Caco-2 (cell line): Measurements from ENCODE around the gene GPC5. TPM values are rescaled to one million over a fixed set of nuclear protein-coding genes. Genes with fewer than 3 reads are reported as not detected.

Experiments
- BruUV-seq: library from RNA; stranded (reverse); fragments of 400-500 nt; replicated peaks from 2 replicates; lab custom pipeline; 2021; lab: Mats Ljungman, UMichigan
- CTCF ChIA-PET: fragments of 300-600 bp; sonication (Branson Sonifier 250); formaldehyde crosslinking; loops from one replicate; lab custom pipeline; 2022; ENCODE audit warnings: antibody characterized with exemption; lab: Charles Lee
- POLR2A ChIA-PET: fragments of 300-600 bp; sonication (Branson Sonifier 250); formaldehyde crosslinking; loops from one replicate; lab custom pipeline; 2022; ENCODE audit warnings: antibody characterized with exemption; lab: Charles Lee
- DNase-seq, 2 experiments: peaks; one replicate each; pipeline versions ENCODE4 v3.0.0 to v3.0.0-alpha.2; 2020 to 2022
- H3K27me3 ChIP-seq: replicated peaks from 2 replicates; pipeline ENCODE4 v1.6.0; 2011; ENCODE audit warnings: low read length; ENCODE audit not compliant: control insufficient read depth, insufficient read depth
- H3K36me3 ChIP-seq: 2 replicates; pipeline ENCODE4 v1.5.1; 2011; ENCODE audit warnings: low read length; ENCODE audit not compliant: control insufficient read depth, insufficient read depth
- H3K4me1 ChIP-seq: fragments of 250-450 bp; sonication (Bioruptor Pico); 2 replicates; pipeline ENCODE4 v1.5.1; 2020; ENCODE audit warnings: mild to moderate bottlenecking
- H3K4me3 ChIP-seq: 2 replicates; pipeline ENCODE4 v1.5.1; 2011; ENCODE audit warnings: low read depth, mild to moderate bottlenecking, control low read depth, low read length
- H3K9me3 ChIP-seq: fragments of 250-450 bp; sonication (Bioruptor Pico); 2 replicates; pipeline ENCODE4 v1.5.1; 2020; ENCODE audit warnings: mild to moderate bottlenecking, moderate library complexity
- H3K27ac Mint-ChIP-seq: one replicate; pipeline ENCODE4 v1.8.0; 2022; ENCODE audit warnings: mixed read lengths; ENCODE audit not compliant: unreplicated experiment
- H3K27me3 Mint-ChIP-seq: one replicate; pipeline ENCODE4 v1.8.0; 2022; ENCODE audit warnings: mixed read lengths; ENCODE audit not compliant: insufficient read depth, unreplicated experiment
- H3K36me3 Mint-ChIP-seq: one replicate; pipeline ENCODE4 v1.8.0; 2022; ENCODE audit warnings: mild to moderate bottlenecking, mixed read lengths; ENCODE audit not compliant: insufficient read depth, unreplicated experiment
- H3K4me1 Mint-ChIP-seq: one replicate; pipeline ENCODE4 v1.8.0; 2022; ENCODE audit warnings: low read depth, mixed read lengths; ENCODE audit not compliant: unreplicated experiment
- H3K4me3 Mint-ChIP-seq: one replicate; pipeline ENCODE4 v1.8.0; 2022; ENCODE audit warnings: mild to moderate bottlenecking, moderate library complexity, mixed read lengths; ENCODE audit not compliant: unreplicated experiment
- H3K9me3 Mint-ChIP-seq: one replicate; pipeline ENCODE4 v1.8.0; 2022; ENCODE audit warnings: mixed read lengths; ENCODE audit not compliant: unreplicated experiment
- intact Hi-C: fragments of 100-400 bp; cut with micrococcal nuclease; formaldehyde crosslinking; loops from one replicate; pipeline ENCODE4 v1.10.0; 2022; ENCODE audit not compliant: unreplicated experiment
- total RNA-seq: library from RNA; stranded (reverse); gene quantifications from 2 replicates; pipeline ENCODE4 v1.2.3, GENCODE V29; 2022
- TF ChIP-seq, protein P1 (sequence below), 2 experiments: fragments of 200-600 bp in 1 of 2; IDR thresholded peaks; 1 replicate in 1 of 2; 2 replicates in 1 of 2; pipeline versions ENCODE4 v1.5.1 to v1.8.0; 2011 to 2022; ENCODE audit warnings: antibody characterized with exemption in 1 of 2, control low read depth in 1 of 2, inconsistent platforms in 1 of 2, low read depth in 1 of 2, low read length in 1 of 2, mild to moderate bottlenecking in 1 of 2, moderate library complexity in 1 of 2; ENCODE audit not compliant: insufficient read depth in 1 of 2, severe bottlenecking in 1 of 2, unreplicated experiment in 1 of 2

GPC5 gene
- total RNA-seq, 1 experiment from 2014 or later: 4.1 TPM

DNA sequence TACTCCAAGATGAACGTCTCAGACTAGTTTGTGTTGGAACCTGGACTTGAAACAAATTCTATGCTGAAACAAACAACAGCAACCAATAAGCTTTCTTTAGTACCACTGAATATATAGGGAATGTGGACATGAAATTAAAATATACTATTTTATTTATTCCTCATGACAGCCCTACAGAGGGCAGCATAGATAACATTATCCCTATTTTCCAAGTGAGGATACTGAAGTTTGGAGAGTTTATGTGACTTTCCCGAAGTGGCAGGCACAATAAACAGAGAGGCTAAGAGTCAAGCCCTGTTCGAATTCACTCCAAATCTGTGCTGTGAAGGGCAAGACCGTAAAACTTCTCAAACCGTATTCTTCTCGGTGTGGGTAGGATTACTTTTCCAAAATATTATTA, 1318.3 kb downstream of the GPC5 start:
- no peak for DNase-seq
- BruUV-seq: no TSS peak
- Mint-ChIP-seq H3K27me3 (no peaks in the 10 kb centered on the region), H3K9me3 (no peaks in the 10 kb centered on the region), H3K36me3 (no peaks in the 10 kb centered on the region), H3K4me1 (no peaks in the 10 kb centered on the region), H3K4me3 (no peak overlapping the region), H3K27ac (no peak overlapping the region)
- TF ChIP-seq, protein P1, sequence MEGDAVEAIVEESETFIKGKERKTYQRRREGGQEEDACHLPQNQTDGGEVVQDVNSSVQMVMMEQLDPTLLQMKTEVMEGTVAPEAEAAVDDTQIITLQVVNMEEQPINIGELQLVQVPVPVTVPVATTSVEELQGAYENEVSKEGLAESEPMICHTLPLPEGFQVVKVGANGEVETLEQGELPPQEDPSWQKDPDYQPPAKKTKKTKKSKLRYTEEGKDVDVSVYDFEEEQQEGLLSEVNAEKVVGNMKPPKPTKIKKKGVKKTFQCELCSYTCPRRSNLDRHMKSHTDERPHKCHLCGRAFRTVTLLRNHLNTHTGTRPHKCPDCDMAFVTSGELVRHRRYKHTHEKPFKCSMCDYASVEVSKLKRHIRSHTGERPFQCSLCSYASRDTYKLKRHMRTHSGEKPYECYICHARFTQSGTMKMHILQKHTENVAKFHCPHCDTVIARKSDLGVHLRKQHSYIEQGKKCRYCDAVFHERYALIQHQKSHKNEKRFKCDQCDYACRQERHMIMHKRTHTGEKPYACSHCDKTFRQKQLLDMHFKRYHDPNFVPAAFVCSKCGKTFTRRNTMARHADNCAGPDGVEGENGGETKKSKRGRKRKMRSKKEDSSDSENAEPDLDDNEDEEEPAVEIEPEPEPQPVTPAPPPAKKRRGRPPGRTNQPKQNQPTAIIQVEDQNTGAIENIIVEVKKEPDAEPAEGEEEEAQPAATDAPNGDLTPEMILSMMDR (IDR thresholded peaks at IDR 0.05; ENCODE audit: insufficient read depth in 1 of 2, low read depth in 1 of 2, low read length in 1 of 2, severe bottlenecking in 1 of 2, unreplicated experiment in 1 of 2): peak in 1 of 2 experiments; percentile 13
- ChIA-PET POLR2A (no interaction called here), CTCF (no interaction called here)
- Histone ChIP-seq H3K27me3 (no peaks in the 10 kb centered on the region), H3K36me3 (no peaks in the 10 kb centered on the region), H3K4me3 (no peak overlapping the region), H3K4me1 (no peaks in the 10 kb centered on the region; the same call in 1 of the 2 replicates), H3K9me3 (no peaks in the 10 kb centered on the region)
- intact Hi-C loops: loop anchor here (5.0 kb wide), 1 partner anchor 1506 kb away; no protein-coding TSS in a partner anchor

GRCh38 chr13:92717857-92718256, 1319.4 kb downstream of the GPC5 start:
- no peak for DNase-seq
- Mint-ChIP-seq H3K27ac (no peak overlapping the region), H3K36me3 (no peaks in the 10 kb centered on the region), H3K4me3 (no peak overlapping the region), H3K4me1 (no peaks in the 10 kb centered on the region), H3K9me3 (no peaks in the 10 kb centered on the region), H3K27me3 (no peaks in the 10 kb centered on the region)
- Histone ChIP-seq H3K36me3 (no peaks in the 10 kb centered on the region), H3K9me3 (no peaks in the 10 kb centered on the region), H3K4me1 (no peaks in the 10 kb centered on the region; the same call in 1 of the 2 replicates), H3K4me3 (no peak overlapping the region), H3K27me3 (no peaks in the 10 kb centered on the region)
- CTCF ChIA-PET: no interaction called here
- BruUV-seq: no TSS peak
- POLR2A ChIA-PET: no interaction called here
- TF ChIP-seq, protein P1 (IDR thresholded peaks at IDR 0.05; ENCODE audit: insufficient read depth in 1 of 2, low read depth in 1 of 2, low read length in 1 of 2, severe bottlenecking in 1 of 2, unreplicated experiment in 1 of 2): no peak
- intact Hi-C loops: loop anchor here (5.0 kb wide), 1 partner anchor 1504 kb away; no protein-coding TSS in a partner anchor

GRCh38 chr13:92719868-92720267, 1321.4 kb downstream of the GPC5 start:
- Histone ChIP-seq H3K9me3 (no peaks in the 10 kb centered on the region), H3K4me3 (no peak overlapping the region), H3K27me3 (no peaks in the 10 kb centered on the region), H3K36me3 (no peaks in the 10 kb centered on the region), H3K4me1 (no peaks in the 10 kb centered on the region; the same call in 1 of the 2 replicates)
- DNase-seq: no peak
- no peak overlapping the region for H3K4me3 Mint-ChIP-seq
- H3K27me3 Mint-ChIP-seq: no peaks in the 10 kb centered on the region
- H3K27ac Mint-ChIP-seq: no peak overlapping the region
- H3K9me3 Mint-ChIP-seq: no peaks in the 10 kb centered on the region
- intact Hi-C loops: loop anchor here (5.0 kb wide), 1 partner anchor 1502 kb away; no protein-coding TSS in a partner anchor
- ChIA-PET CTCF (no interaction called here), POLR2A (no interaction called here)
- no peaks in the 10 kb centered on the region for H3K36me3 Mint-ChIP-seq
- TF ChIP-seq, protein P1 (IDR thresholded peaks at IDR 0.05; ENCODE audit: insufficient read depth in 1 of 2, low read depth in 1 of 2, low read length in 1 of 2, severe bottlenecking in 1 of 2, unreplicated experiment in 1 of 2): no peak
- no peaks in the 10 kb centered on the region for H3K4me1 Mint-ChIP-seq
- no TSS peak for BruUV-seq
